ENCODE data around the gene SRPK2. TPM values are rescaled to one million over a fixed set of nuclear protein-coding genes. Genes with fewer than 3 reads are reported as not detected.

SRPK2 gene
- total RNA-seq, 1 donor from 2014 or later: 54.1 TPM

DNA sequence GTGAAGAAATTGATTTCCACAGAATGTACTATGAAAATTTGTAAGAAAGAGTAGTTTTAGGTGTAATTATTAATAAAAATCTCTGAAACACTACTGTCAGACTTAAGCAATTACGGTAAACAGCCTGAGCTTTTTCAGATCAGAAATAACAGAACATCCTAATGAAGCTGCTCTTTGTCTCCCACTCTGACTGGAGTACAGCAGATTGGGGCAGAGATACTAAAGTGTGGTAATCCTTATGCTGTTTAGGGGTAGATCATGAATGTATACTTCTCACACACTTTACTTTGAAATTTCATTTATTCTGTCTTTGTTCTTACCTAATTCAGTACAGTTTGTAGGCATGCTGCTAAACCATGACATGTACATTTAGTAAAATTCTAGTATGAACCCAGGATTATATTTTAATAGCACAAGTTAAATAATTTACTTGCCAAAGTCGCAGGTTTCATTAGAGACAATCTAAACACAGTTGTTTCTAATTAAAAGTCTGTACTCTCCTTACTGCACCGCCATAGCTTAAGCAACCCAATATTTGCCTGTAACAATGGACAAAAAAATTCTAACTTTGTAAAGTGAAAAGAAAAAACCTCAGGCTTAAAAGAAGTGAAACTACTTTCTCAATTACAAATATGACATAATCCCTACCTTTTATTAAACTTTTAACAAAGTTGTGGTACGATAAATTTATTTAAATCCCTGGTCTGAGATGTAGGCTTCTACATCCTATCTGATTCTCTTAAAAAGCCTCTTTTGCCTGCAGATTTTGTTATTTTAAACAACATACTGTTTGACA, 286.0 kb downstream of the SRPK2 start:
- H3K27me3 Mint-ChIP-seq (ENCODE audit: insufficient read depth, low read depth): peaks cover 2% of the 10 kb centered on the region
- H3K27ac ChIP-seq: no peak overlapping the region

GRCh38 chr7:105101864-105102263, 286.9 kb downstream of the SRPK2 start:
- DNase-seq (ENCODE audit: low spot score): no peak

More for the DNA sequence above, 286.0 kb downstream of the SRPK2 start:
- no peaks in the 10 kb centered on the region for H3K27me3 ChIP-seq
- TF ChIP-seq, protein P1, sequence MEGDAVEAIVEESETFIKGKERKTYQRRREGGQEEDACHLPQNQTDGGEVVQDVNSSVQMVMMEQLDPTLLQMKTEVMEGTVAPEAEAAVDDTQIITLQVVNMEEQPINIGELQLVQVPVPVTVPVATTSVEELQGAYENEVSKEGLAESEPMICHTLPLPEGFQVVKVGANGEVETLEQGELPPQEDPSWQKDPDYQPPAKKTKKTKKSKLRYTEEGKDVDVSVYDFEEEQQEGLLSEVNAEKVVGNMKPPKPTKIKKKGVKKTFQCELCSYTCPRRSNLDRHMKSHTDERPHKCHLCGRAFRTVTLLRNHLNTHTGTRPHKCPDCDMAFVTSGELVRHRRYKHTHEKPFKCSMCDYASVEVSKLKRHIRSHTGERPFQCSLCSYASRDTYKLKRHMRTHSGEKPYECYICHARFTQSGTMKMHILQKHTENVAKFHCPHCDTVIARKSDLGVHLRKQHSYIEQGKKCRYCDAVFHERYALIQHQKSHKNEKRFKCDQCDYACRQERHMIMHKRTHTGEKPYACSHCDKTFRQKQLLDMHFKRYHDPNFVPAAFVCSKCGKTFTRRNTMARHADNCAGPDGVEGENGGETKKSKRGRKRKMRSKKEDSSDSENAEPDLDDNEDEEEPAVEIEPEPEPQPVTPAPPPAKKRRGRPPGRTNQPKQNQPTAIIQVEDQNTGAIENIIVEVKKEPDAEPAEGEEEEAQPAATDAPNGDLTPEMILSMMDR (IDR thresholded peaks at IDR 0.05): no peak
- TF ChIP-seq EZH2 (IDR thresholded peaks at IDR 0.05) (no peak), EZH2phosphoT487 (IDR thresholded peaks at IDR 0.05) (no peak)
- Mint-ChIP-seq H3K27ac (no peak overlapping the region), H3K36me3 (peaks cover 26% of the 10 kb centered on the region), H3K4me3 (no peak overlapping the region), H3K4me1 (peaks cover under 1% of the 10 kb centered on the region), H3K9me3 (no peaks in the 10 kb centered on the region)
- H4K20me1 ChIP-seq (ENCODE audit: low read depth): peaks cover 5% of the 10 kb centered on the region
- H3K4me2 ChIP-seq: no peak overlapping the region
- no peak overlapping the region for H3K9ac ChIP-seq
- H3K4me1 ChIP-seq: no peaks in the 10 kb centered on the region
- peaks cover 35% of the 10 kb centered on the region for H3F3A ChIP-seq (ENCODE audit: low read depth)
- H3K9me3 ChIP-seq (ENCODE audit: low read depth): no peaks in the 10 kb centered on the region
- peaks cover 53% of the 10 kb centered on the region for H3K36me3 ChIP-seq
- no peak for DNase-seq (ENCODE audit: low spot score)
- H3K79me2 ChIP-seq (ENCODE audit: low read depth): peaks cover 3% of the 10 kb centered on the region
- no peak overlapping the region for H2AFZ ChIP-seq (replicated peaks)
- H3K4me3 ChIP-seq: no peak overlapping the region

DNA sequence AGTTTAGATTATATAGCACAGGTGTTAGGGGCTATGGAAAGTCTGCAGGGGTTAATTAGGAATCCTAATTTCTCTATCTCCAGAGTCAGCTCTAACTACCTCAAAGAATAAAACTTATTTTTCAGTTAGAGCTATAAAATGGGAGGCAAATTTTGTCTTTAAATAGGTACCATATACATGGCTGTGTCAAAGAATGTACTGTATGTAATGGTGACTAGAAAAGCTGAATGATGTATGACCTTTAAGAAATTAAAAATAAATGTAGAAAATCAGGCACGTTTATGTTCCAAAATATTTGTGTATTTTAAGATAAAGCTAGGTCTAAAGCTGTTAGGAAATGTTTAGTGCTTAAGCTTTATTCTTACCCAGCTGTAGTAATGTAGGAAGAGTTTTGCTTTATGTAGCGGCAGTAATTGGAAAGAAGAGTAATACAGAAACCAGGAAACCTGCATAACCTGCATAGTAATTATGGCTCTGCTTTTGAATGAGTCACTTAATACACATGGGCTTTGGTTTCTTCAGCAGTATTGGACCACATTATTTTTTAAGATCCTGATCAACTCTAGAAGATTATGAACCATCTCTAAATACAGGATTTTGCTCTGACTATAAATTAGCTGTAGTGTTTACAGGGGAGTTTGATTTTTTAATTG, 289.7 kb downstream of the SRPK2 start:
- H3K36me3 Mint-ChIP-seq: peaks cover 27% of the 10 kb centered on the region
- H3K79me2 ChIP-seq (ENCODE audit: low read depth): peaks cover 7% of the 10 kb centered on the region
- H3K9me3 Mint-ChIP-seq: no peaks in the 10 kb centered on the region
- no peaks in the 10 kb centered on the region for H3K9me3 ChIP-seq (ENCODE audit: low read depth)
- H3K4me1 ChIP-seq: no peaks in the 10 kb centered on the region
- TF ChIP-seq, protein P1 (IDR thresholded peaks at IDR 0.05): no peak
- TF ChIP-seq EZH2phosphoT487 (IDR thresholded peaks at IDR 0.05) (no peak), EZH2 (IDR thresholded peaks at IDR 0.05) (no peak)
- no peak overlapping the region for H3K4me3 ChIP-seq
- DNase-seq (ENCODE audit: low spot score): no peak
- H3K9ac ChIP-seq: no peak overlapping the region
- H3K27ac ChIP-seq: no peak overlapping the region
- H4K20me1 ChIP-seq (ENCODE audit: low read depth): peaks cover 9% of the 10 kb centered on the region
- no peak overlapping the region for H3K4me3 Mint-ChIP-seq
- no peaks in the 10 kb centered on the region for H3K27me3 Mint-ChIP-seq (ENCODE audit: insufficient read depth, low read depth)
- no peak overlapping the region for H3K27ac Mint-ChIP-seq
- peaks cover 2% of the 10 kb centered on the region for H3K4me1 Mint-ChIP-seq
- H3K4me2 ChIP-seq: no peak overlapping the region
- H3K27me3 ChIP-seq: no peaks in the 10 kb centered on the region
- H2AFZ ChIP-seq (replicated peaks): no peak overlapping the region
- peaks cover 21% of the 10 kb centered on the region for H3F3A ChIP-seq (ENCODE audit: low read depth)
- peaks cover 28% of the 10 kb centered on the region for H3K36me3 ChIP-seq

More at GRCh38 chr7:105101864-105102263, 286.9 kb downstream of the SRPK2 start:
- no peak for TF ChIP-seq EZH2phosphoT487 (IDR thresholded peaks at IDR 0.05)
- TF ChIP-seq EZH2 (IDR thresholded peaks at IDR 0.05): no peak
- Histone ChIP-seq H2AFZ (replicated peaks) (no peak overlapping the region), H3K27ac (no peak overlapping the region), H3K9me3 (ENCODE audit: low read depth) (no peaks in the 10 kb centered on the region), H3K4me1 (no peaks in the 10 kb centered on the region), H3K4me2 (no peak overlapping the region), H3K27me3 (no peaks in the 10 kb centered on the region), H3F3A (ENCODE audit: low read depth) (peaks cover 26% of the 10 kb centered on the region), H4K20me1 (ENCODE audit: low read depth) (peaks cover 2% of the 10 kb centered on the region), H3K36me3 (peaks cover 50% of the 10 kb centered on the region), H3K4me3 (no peak overlapping the region), H3K9ac (no peak overlapping the region), H3K79me2 (ENCODE audit: low read depth) (peaks cover 6% of the 10 kb centered on the region)
- Mint-ChIP-seq H3K27me3 (ENCODE audit: insufficient read depth, low read depth) (no peaks in the 10 kb centered on the region), H3K36me3 (peaks cover 24% of the 10 kb centered on the region), H3K4me3 (no peak overlapping the region), H3K4me1 (peaks cover 2% of the 10 kb centered on the region), H3K9me3 (no peaks in the 10 kb centered on the region), H3K27ac (no peak overlapping the region)

All from neural progenitor cell (in vitro differentiated cells).